GM19193 (cell line): Measurements from ENCODE around the gene KIF25.

Source experiments
- POLR2A ChIP-seq: IDR thresholded peaks from 4 replicates; pipeline ENCODE4 v1.6.1; 2011; ENCODE audit not compliant: insufficient read depth, insufficient read length; ENCODE audit errors: extremely low read depth

The KIF25 gene

GRCh38 chr6:168092541-168092940 lies 95.1 kb downstream of the KIF25 start:
- TF ChIP-seq POLR2A, result no peak

DNA sequence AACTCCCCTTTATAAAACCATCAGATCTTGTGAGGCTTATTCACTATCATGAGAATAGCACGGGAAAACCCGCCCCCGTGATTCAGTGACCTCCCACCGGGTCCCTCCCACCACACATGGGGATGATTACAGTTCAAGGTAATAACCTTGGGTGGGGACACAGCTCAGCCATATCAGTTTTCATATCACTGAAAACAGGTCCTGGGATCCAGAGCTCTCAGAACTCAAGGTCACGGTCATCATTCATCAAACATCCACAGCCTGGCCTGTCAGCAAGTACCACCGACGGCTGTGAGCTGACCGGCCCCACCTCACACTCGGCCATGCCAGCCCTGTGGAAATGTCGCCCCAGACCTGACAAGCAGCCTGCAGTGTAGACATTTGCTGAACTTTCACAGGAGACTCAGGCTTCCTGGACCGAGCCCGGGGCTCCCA lies 95.6 kb downstream of the KIF25 start:
- TF ChIP-seq POLR2A, result no peak

- TF ChIP-seq POLR2A, result no peak
Measured at GRCh38 chr6:168093634-168094033, 96.2 kb downstream of the KIF25 start.
